ENCODE data around the gene PLPPR3. TPM values are rescaled to one million over a fixed set of nuclear protein-coding genes. Genes with fewer than 3 reads are reported as not detected.

The PLPPR3 gene
- not detected in 2 replicates for total RNA-seq

DNA sequence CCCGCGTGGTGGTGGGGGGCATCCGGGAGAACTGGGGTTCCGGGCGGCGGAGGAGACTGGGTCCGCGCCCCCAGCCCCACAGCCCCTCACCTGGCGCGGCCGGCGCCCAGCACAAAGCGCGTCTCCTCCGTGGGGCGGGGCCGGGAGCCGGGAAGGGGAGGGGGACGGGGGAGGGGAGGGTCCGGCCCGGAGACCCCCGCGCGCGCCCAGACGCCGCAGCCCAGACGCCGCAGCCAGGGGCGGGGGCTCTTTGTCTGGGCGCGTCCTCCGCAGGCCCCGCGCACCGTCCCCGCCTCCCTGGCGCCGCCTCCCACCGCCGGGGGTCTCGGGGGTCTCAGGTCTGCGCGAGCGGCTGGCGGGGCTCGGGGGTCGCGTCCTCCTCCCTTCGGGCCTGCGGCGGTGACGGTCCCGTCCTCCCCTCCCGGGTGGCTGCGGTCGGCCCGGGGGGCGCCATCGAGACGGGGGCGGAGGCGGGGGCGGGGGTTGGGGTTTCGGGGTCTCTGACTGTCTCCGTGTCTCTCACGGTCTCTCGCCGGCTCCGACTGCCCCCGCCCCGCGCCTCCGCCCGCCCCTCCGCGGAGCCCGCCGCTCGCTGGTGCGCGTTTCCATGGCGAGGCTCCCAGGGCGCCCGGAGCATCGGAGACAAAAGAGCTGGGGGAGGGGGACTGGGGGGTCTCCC is at the start of gene PLPPR3:
PLPPR3 (minus strand) TSS at position 131 of the 679 bp plus-strand sequence. CDS start 396 bp downstream, outside the sequence.
- H3K27me3 ChIP-seq (ENCODE audit: control insufficient read depth, insufficient read depth, low read length) = peaks cover 4% of the 10 kb centered on the region
- TF ChIP-seq CTCF (IDR thresholded peaks at IDR 0.05; ENCODE audit: insufficient read depth, low read length, severe bottlenecking) = no peak
- DNase-seq (ENCODE audit: low read depth) = no peak
- no peak for FAIRE-seq
- no peaks in the 10 kb centered on the region for H3K36me3 ChIP-seq (ENCODE audit: control insufficient read depth, insufficient read depth, low read length)
- no peak within 1 kb of the TSS for H3K4me3 ChIP-seq (ENCODE audit: low read depth, low read length)

GRCh38 chr19:870963-871401 is 49.2 kb upstream of the PLPPR3 start:
- no peak for TF ChIP-seq CTCF (IDR thresholded peaks at IDR 0.05; ENCODE audit: insufficient read depth, low read length, severe bottlenecking)
- no peaks in the 10 kb centered on the region for H3K27me3 ChIP-seq (ENCODE audit: control insufficient read depth, insufficient read depth, low read length)
- FAIRE-seq = no peak
- H3K4me3 ChIP-seq (ENCODE audit: low read depth, low read length) = no peak overlapping the region
- H3K36me3 ChIP-seq (ENCODE audit: control insufficient read depth, insufficient read depth, low read length) = peaks cover 10% of the 10 kb centered on the region
- no peak for DNase-seq (ENCODE audit: low read depth)

- FAIRE-seq (no peak), DNase-seq (ENCODE audit: low read depth) (no peak)
- no peak for TF ChIP-seq CTCF (IDR thresholded peaks at IDR 0.05; ENCODE audit: insufficient read depth, low read length, severe bottlenecking)
- Histone ChIP-seq H3K27me3 (ENCODE audit: control insufficient read depth, insufficient read depth, low read length) (no peaks in the 10 kb centered on the region), H3K36me3 (ENCODE audit: control insufficient read depth, insufficient read depth, low read length) (peaks cover 10% of the 10 kb centered on the region), H3K4me3 (ENCODE audit: low read depth, low read length) (no peak overlapping the region)
Observed at GRCh38 chr19:870314-870713, 48.6 kb upstream of the PLPPR3 start.

- no peak for FAIRE-seq
- Histone ChIP-seq H3K36me3 (ENCODE audit: control insufficient read depth, insufficient read depth, low read length) (peaks cover 9% of the 10 kb centered on the region), H3K4me3 (ENCODE audit: low read depth, low read length) (no peak overlapping the region), H3K27me3 (ENCODE audit: control insufficient read depth, insufficient read depth, low read length) (no peaks in the 10 kb centered on the region)
- TF ChIP-seq CTCF (IDR thresholded peaks at IDR 0.05; ENCODE audit: insufficient read depth, low read length, severe bottlenecking) = no peak
- peak; percentile 82 for DNase-seq (ENCODE audit: low read depth)
Observed at GRCh38 chr19:869245-870177, 47.8 kb upstream of the PLPPR3 start.

- peaks cover 9% of the 10 kb centered on the region for H3K36me3 ChIP-seq (ENCODE audit: control insufficient read depth, insufficient read depth, low read length)
- FAIRE-seq = no peak
- TF ChIP-seq CTCF (IDR thresholded peaks at IDR 0.05; ENCODE audit: insufficient read depth, low read length, severe bottlenecking) = no peak
Observed at GRCh38 chr19:868458-869244, 46.9 kb upstream of the PLPPR3 start.

More at GRCh38 chr19:868458-869244, 46.9 kb upstream of the PLPPR3 start:
- no peak for DNase-seq (ENCODE audit: low read depth)
- Histone ChIP-seq H3K27me3 (ENCODE audit: control insufficient read depth, insufficient read depth, low read length) (no peaks in the 10 kb centered on the region), H3K4me3 (ENCODE audit: low read depth, low read length) (no peak overlapping the region)

Measured in bronchial epithelial cell (primary cell).